ENCODE results near the gene SLC30A10.
"Not testable (repeated sequence)": the region's sequence is repeated elsewhere in the genome, so short reads cannot be mapped to it uniquely, and the experiment has no call there.

SLC30A10 gene

DNA sequence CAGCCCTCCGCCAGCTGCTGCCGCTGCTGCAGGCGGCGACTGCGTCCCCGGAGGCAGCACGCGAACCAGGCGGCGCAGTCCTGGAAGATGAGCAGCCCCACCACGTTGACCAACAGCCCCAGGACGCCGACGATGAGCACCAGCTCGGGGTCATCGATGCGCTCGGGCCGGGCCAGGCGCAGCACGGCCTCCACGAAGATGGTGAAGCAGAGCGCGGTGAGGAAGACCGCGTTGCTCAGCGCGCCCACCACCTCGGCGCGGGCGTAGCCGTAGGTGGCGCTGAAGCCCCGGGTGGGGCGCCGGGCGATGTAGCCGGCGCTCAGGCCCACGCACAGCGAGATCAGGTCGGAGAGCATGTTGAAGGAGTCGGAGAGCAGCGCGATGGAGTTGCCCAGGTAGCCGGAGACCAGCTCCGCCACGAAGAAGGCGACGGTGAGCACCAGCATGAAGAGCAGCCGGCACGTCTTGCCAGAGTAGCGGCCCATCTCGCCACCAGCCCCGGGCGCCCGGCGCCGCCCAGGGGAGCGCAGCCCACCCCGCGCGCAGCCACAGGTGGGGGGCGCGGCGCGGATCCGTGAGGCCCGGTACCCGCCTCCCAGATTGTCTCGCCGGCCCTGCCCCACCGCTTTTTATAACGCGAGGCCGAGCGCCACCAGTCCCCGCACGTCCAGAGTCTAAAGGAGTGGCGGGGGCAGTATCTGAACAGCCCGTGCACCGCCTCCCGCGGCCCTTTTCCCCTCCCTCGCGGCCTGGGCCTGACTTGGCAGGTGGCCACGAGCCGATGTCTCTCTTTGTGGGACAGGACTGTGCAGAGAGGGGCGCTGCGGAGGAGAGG, at the start of gene SLC30A10:
Gene SLC30A10 (minus strand): TSS at position 602 of the 835 bp plus-strand sequence. CDS start 117 bp downstream, at position 485.
- DNase-seq (ENCODE audit: low spot score in 2 of 2), result no peak
- peak within 1 kb of the TSS; percentile 46 for H3K4me3 Mint-ChIP-seq
- no peaks in the 10 kb centered on the region for H3K9me3 Mint-ChIP-seq
- peaks cover 7% of the 10 kb centered on the region for H3K4me1 Mint-ChIP-seq
- ATAC-seq, result peak; percentile 58
- no peak within 1 kb of the TSS for H3K27ac Mint-ChIP-seq
- H3K36me3 Mint-ChIP-seq, result no peaks in the 10 kb centered on the region

DNA sequence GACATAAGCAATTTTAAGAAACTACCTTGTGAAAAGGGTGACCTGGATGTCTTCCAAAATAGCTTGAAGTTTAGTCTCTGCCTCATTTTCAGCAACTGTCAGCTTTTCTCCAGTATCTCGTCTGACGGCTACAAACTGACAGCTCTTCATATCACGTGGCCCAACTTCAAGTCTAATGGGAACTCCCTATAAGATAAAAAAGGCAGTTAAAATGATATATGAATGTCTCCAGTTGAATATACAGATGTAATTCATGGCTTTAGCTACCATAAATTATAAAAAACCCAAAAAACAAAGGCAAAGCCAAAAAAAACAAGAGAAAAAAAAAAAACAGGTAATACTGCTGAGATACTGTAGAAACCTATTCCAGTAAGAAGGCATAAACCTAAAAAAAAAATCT, 44.9 kb upstream of the SLC30A10 start:
- H3K9me3 Mint-ChIP-seq, result no peaks in the 10 kb centered on the region
- no peak overlapping the region for H3K4me3 Mint-ChIP-seq
- peaks cover 99% of the 10 kb centered on the region for H3K36me3 Mint-ChIP-seq
- DNase-seq (ENCODE audit: low spot score in 2 of 2), result no peak
- H3K27ac Mint-ChIP-seq, result no peak overlapping the region
- no peak for ATAC-seq
- H3K4me1 Mint-ChIP-seq, result no peaks in the 10 kb centered on the region

DNA sequence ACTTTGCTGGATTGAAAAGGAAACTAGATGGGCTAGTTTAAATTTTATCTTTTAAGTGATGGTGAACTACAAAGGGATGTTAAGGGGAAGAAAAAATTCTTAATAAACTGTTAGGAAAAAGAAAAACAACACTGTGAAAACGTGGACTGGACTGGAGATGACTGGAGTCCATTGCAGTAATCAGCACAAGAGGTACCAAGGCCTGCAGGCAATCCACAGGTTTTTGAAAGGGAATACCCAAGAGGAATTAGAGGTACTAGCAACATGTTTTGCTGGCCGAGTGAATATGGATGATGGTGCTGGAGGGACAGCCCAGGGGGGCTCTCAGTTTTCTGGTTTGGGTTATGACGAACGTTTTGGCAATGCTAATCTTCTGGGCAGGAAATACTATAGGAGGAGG, 39.0 kb upstream of the SLC30A10 start:
- Mint-ChIP-seq H3K36me3 (peaks cover 58% of the 10 kb centered on the region), H3K4me1 (no peaks in the 10 kb centered on the region), H3K27ac (no peak overlapping the region), H3K9me3 (no peaks in the 10 kb centered on the region), H3K4me3 (no peak overlapping the region)
- ATAC-seq (no peak), DNase-seq (ENCODE audit: low spot score in 2 of 2) (no peak)

DNA sequence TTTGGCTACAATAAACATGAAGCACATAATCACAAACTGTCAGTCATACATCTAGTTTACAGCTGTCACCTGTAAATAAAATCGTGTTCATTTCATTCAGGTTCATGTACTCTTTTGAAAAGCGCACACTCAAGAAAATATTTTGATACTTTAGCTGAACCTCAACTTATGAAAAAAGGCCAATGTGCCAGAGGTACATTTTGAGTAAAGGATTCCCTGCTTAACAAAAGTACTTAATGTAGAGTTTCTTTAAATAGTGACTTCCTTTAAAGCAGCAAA, 37.7 kb upstream of the SLC30A10 start:
- Mint-ChIP-seq H3K9me3 (no peaks in the 10 kb centered on the region), H3K36me3 (peaks cover 44% of the 10 kb centered on the region), H3K27ac (no peak overlapping the region), H3K4me3 (no peak overlapping the region), H3K4me1 (no peaks in the 10 kb centered on the region)
- ATAC-seq (no peak), DNase-seq (ENCODE audit: low spot score in 2 of 2) (no peak)

DNA sequence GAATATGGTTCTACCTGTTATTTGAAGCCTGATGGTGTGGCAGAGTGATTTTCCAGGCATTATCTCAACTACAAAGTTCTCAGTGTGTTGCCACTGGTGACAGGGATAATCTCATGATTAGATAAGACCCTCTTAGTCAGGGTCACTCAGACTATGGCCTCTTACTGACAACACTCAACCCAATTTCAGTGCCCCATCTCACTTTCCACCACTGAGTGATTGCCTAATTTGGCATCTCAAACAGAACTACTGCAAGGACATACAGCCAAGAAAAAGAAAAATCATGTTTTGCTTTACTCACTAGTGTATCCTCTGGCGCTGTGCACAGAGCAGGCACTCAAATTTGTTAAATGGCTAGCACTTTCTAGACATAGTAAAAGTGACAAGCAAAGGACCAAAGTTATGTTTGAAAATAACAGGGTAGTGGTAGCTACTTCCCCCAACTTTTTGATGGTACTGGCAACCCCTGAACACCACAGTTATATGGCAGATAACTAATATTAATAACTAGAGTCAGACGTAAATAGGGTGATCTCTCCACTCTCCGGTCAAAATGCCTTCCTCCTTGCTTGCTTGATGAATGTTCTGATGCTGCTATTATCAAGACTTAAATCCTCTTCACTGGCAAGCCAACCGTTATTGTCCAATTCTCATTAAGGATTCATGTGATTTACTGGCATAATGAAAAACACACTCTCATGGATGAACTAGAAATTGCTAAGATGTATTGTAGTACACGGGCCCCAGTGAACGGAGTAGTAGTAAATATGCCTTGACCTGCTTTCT, 37.1 kb upstream of the SLC30A10 start:
- ATAC-seq, result no peak
- DNase-seq (ENCODE audit: low spot score in 2 of 2), result no peak
- no peaks in the 10 kb centered on the region for H3K9me3 Mint-ChIP-seq
- no peak overlapping the region for H3K27ac Mint-ChIP-seq
- no peaks in the 10 kb centered on the region for H3K4me1 Mint-ChIP-seq
- H3K36me3 Mint-ChIP-seq, result peaks cover 39% of the 10 kb centered on the region
- H3K4me3 Mint-ChIP-seq, result no peak overlapping the region

DNA sequence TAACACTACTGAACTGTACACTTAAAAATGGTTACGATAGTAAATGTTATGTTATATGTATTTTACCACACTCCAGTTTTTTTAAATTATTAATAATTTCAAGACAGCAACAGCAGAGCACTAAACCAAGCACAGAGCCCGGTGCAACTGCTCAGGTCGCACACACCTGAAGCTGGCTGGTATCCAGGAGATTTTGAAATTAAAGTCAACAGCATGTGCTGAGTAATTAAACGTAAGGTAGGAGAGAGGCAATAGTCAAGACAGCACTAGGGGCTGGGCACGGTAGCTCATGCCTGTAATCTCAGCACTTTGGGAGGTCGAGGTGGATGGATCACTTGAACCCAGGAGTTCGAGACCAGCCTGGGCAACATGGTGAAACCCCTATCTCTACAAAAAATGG, 35.1 kb upstream of the SLC30A10 start:
- Mint-ChIP-seq H3K4me3 (no peak overlapping the region), H3K9me3 (no peaks in the 10 kb centered on the region), H3K36me3 (peaks cover 18% of the 10 kb centered on the region), H3K4me1 (no peaks in the 10 kb centered on the region), H3K27ac (no peak overlapping the region)
- no peak for ATAC-seq
- no peak for DNase-seq (ENCODE audit: low spot score in 2 of 2)

DNA sequence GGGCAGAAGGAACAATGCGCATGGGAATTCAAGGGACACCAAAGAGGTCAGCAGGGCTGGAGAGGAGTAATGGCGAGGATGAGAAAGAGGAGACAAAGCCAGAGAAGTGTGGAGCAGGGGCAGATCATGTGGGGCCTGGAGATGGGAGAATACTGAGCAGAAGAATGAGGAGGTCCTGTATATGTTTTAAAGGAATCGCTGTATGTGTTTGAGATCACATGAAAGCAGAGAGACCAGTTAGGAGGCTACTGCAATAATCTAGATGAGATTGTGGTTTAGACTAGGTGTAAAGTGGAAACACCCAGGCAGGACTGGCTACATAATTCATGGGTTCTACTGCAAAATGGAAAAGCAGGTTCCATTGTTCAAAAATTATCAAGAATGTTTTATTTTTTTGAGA, 33.3 kb upstream of the SLC30A10 start:
- Mint-ChIP-seq H3K9me3 (no peaks in the 10 kb centered on the region), H3K4me1 (no peaks in the 10 kb centered on the region), H3K27ac (no peak overlapping the region), H3K4me3 (no peak overlapping the region), H3K36me3 (peaks cover under 1% of the 10 kb centered on the region)
- ATAC-seq (no peak), DNase-seq (ENCODE audit: low spot score in 2 of 2) (no peak)

DNA sequence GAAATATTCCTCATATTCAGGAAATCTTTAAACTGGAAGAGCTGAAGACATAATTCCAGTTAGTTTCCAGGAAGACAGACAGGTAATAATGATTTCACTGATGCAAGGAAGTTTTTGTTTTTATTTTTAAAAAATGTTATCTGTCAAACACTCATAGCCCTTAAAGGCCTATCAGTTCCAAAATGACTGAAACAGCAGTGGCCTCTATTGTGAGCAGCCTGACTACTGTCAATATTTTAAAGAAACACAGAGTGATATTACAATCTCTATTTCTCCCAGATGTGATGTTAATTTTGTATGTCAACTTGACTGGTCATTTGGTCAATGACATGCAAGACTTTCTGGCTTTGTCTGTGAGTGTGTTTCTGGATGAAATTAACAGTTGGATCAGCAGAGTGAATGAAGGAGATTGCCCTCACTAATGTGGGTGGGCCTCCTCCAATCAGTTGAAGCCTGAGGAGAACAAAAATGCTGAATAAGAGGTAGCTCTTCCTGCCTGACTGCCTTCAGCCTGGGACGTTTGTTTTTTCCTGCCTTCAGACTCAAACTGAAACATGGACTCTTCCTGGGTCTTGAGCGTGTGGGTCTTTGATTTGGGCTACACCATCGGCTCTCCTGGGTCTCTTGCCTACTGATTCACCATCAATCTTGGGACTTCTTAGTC, 31.3 kb upstream of the SLC30A10 start:
- Mint-ChIP-seq H3K4me3 (no peak overlapping the region), H3K36me3 (no peaks in the 10 kb centered on the region), H3K9me3 (no peaks in the 10 kb centered on the region), H3K4me1 (no peaks in the 10 kb centered on the region), H3K27ac (no peak overlapping the region)
- no peak for DNase-seq (ENCODE audit: low spot score in 2 of 2)
- peak; percentile 63 for ATAC-seq

DNA sequence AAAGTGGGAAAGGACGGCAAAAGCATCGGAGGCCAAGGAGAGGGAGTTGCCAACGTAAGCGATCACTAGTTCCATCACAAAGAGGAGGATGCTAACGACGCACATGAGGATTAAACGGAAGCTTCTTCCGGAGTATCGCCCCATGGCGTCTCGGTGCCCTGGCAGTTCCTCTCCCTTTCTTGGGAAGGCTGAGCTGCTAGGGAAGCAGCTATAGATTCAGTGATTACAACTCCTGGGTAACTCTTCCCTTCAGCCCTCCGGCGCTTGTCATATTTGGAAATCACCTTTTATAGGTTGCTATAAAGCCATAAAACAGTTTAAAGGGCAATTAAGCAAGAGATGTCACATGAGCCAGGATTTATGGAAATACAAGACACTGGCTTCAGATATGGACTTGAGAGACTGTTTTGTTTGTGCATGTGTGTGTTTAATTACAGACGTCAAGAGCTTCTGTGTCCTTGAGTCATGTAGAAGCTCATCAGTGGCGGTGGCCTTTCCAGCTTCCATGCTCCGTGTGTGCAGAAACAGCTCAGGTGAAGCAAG, 30.6 kb upstream of the SLC30A10 start:
- Mint-ChIP-seq H3K27ac (no peak overlapping the region), H3K36me3 (no peaks in the 10 kb centered on the region), H3K9me3 (no peaks in the 10 kb centered on the region), H3K4me1 (no peaks in the 10 kb centered on the region), H3K4me3 (no peak overlapping the region)
- DNase-seq (ENCODE audit: low spot score in 2 of 2), result no peak
- no peak for ATAC-seq

DNA sequence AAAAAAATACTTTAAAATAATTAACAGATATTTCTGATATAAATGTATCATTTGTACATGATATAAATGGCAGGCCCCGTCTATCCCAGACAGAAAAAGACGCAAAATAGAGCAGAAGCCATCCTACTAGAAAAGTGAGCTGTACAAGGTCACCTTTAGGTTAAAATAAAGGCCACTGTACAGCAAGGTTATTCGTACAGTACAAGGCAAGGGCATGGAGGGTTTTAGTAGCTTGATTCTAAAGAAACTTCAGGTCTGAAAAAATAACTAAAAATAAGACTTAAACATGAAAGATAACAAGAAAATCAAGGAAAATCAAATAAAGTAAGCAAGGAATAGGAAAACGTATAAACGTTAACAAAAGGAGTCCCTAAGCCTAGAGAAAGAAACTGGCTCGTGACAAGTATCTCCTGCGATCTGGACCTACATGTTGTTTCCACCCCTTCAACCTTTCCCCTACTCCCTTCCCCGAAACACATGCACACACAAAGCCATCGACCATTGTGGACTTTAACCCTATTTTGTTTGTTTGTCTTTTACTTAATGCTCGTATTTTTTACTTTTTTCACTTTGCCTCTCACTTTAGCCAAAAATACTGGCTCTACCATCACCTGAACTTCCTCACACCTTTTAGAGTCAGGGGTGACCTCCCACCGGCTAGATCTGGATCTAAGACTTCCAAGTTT, 26.5 kb upstream of the SLC30A10 start:
- ATAC-seq (no peak), DNase-seq (ENCODE audit: low spot score in 2 of 2) (no peak)
- no peak overlapping the region for H3K27ac Mint-ChIP-seq
- no peaks in the 10 kb centered on the region for H3K36me3 Mint-ChIP-seq
- H3K9me3 Mint-ChIP-seq, result no peaks in the 10 kb centered on the region
- H3K4me1 Mint-ChIP-seq, result no peaks in the 10 kb centered on the region
- no peak overlapping the region for H3K4me3 Mint-ChIP-seq

DNA sequence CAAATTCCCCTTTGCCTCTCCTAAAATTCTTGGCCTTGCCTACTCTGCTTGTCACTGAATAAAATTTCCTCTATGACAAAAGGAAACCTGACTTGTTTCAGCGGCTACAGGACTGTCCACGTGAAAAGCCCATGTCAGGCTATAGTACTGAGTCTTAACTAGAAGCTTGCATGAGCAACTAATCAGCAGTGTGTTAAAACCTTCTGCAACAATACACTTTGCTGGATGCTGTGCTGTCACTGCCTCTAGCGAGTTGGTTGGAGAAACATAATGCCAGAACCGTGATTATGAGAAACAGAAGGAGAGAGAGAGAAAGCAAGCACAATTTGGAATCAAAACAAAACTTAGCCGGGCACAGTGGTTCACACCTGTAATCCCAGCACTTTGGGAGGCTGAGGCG, 25.7 kb upstream of the SLC30A10 start:
- Mint-ChIP-seq H3K4me1 (no peaks in the 10 kb centered on the region), H3K9me3 (no peaks in the 10 kb centered on the region), H3K36me3 (no peaks in the 10 kb centered on the region), H3K27ac (no peak overlapping the region), H3K4me3 (no peak overlapping the region)
- no peak for ATAC-seq
- DNase-seq (ENCODE audit: low spot score in 2 of 2), result no peak

DNA sequence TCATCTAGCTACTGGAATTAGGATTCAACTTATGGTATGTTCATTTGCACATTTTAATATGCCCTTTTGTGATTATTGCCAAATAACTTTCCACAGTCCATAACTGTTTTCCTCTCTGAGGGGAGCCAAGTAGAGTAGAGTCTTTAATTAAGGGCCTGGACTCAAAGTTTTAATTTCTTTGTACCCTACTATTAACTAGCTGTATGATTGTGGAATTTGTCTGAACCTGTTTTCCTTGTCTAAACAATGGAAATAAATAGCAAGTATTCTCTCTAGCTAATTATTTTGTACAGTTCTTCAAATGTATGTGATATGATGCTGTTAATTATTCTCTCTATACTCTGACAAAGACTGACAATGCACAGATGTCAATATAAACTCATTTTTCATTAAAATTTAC, 24.0 kb upstream of the SLC30A10 start:
- Mint-ChIP-seq H3K27ac (no peak overlapping the region), H3K9me3 (no peaks in the 10 kb centered on the region)

DNA sequence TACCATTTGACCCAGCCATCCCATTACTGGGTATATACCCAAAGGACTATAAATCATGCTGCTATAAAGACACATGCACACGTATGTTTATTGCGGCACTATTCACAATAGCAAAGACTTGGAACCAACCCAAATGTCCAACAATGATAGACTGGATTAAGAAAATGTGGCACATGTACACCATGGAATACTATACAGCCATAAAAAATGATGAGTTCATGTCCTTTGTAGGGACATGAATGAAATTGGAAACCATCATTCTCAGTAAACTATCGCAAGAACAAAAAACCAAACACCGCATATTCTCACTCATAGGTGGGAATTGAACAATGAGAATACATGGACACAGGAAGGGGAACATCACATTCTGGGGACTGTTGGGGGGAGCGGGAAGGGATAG, 20.9 kb upstream of the SLC30A10 start:
- ATAC-seq; DNase-seq (ENCODE audit: low spot score in 2 of 2); H3K27ac Mint-ChIP-seq; H3K4me1 Mint-ChIP-seq; H3K36me3 Mint-ChIP-seq; H3K4me3 Mint-ChIP-seq; H3K9me3 Mint-ChIP-seq: not testable (repeated sequence)

More for the DNA sequence above, 24.0 kb upstream of the SLC30A10 start:
- ATAC-seq (no peak), DNase-seq (ENCODE audit: low spot score in 2 of 2) (no peak)
- Mint-ChIP-seq H3K4me3 (no peak overlapping the region), H3K4me1 (no peaks in the 10 kb centered on the region), H3K36me3 (no peaks in the 10 kb centered on the region)

DNA sequence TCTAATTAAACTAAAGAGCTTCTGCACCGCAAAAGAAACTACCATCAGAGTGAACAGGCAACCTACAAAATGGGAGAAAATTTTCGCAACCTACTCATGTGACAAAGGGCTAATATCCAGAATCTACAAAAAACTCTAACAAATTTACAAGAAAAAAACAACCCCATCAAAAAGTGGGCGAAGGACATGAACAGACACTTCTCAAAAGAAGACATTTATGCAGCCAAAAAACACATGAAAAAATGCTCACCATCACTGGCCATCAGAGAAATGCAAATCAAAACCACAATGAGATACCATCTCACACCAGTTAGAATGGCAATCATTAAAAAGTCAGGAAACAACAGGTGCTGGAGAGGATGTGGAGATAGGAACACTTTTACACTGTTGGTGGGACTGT, 20.4 kb upstream of the SLC30A10 start:
- H3K27ac Mint-ChIP-seq; ATAC-seq; H3K4me1 Mint-ChIP-seq; DNase-seq (ENCODE audit: low spot score in 2 of 2); H3K9me3 Mint-ChIP-seq; H3K36me3 Mint-ChIP-seq; H3K4me3 Mint-ChIP-seq: not testable (repeated sequence)

DNA sequence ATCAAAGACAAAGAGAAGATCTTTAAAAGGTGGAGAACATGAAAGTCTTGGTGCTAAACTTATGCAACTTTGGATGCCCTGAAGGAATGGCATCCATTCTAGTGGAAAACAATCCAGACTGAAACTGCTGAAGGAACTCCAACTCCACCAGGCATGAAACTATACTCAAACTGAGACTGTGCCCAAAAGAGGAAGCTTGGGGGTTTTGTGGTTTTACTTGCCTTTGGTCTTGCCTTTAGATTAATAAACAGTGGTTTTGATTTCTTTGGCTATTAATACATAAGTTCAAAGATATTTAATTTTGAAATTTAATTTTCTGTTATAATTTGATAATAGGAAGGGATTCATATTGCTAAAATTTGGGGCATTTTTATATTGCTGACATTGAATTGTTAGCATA, 17.4 kb upstream of the SLC30A10 start:
- no peak for ATAC-seq
- Mint-ChIP-seq H3K27ac (no peak overlapping the region), H3K4me3 (no peak overlapping the region), H3K9me3 (peaks cover 3% of the 10 kb centered on the region), H3K36me3 (no peaks in the 10 kb centered on the region), H3K4me1 (no peaks in the 10 kb centered on the region)
- DNase-seq (ENCODE audit: low spot score in 2 of 2), result no peak

All from stimulated activated effector memory CD8-positive, alpha-beta T cell treated with anti-CD3 and anti-CD28 coated beads, Interleukin-12 subunit alpha, Interleukin-12 subunit beta, amount 100 ng/mL, for 72 hours (primary cell).